ENCODE data around the gene GATAD2B.
"Not testable (repeated sequence)": the region's sequence is repeated elsewhere in the genome, so short reads cannot be mapped to it uniquely, and the experiment has no call there.

DNA sequence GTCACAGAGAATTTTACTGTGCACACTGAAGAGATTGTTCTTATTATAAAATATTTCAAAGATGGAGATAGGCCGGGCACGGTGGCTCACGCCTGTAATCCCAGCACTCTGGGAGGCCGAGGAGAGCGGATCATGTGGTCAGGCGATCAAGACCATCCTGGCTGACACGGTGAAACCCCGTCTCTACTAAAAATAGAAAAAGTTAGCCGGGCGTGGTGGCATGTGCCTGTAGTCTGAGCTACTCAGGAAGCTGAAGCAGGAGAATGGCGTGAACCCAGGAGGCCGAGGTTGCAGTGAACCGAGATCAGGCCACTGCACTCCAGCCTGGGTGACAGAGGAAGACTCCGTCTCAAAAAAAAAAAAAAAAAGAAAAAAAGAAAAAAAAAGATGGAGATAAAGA lies 82.0 kb downstream of the GATAD2B start:
- TF ChIP-seq, protein P1, sequence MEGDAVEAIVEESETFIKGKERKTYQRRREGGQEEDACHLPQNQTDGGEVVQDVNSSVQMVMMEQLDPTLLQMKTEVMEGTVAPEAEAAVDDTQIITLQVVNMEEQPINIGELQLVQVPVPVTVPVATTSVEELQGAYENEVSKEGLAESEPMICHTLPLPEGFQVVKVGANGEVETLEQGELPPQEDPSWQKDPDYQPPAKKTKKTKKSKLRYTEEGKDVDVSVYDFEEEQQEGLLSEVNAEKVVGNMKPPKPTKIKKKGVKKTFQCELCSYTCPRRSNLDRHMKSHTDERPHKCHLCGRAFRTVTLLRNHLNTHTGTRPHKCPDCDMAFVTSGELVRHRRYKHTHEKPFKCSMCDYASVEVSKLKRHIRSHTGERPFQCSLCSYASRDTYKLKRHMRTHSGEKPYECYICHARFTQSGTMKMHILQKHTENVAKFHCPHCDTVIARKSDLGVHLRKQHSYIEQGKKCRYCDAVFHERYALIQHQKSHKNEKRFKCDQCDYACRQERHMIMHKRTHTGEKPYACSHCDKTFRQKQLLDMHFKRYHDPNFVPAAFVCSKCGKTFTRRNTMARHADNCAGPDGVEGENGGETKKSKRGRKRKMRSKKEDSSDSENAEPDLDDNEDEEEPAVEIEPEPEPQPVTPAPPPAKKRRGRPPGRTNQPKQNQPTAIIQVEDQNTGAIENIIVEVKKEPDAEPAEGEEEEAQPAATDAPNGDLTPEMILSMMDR (conservative IDR thresholded peaks at IDR 0.05 in 1 of 2, IDR thresholded peaks at IDR 0.05 in 1 of 2; ENCODE audit: low read depth in 1 of 2, low read length in 2 of 2): not testable (repeated sequence)
- not testable (repeated sequence) for TF ChIP-seq EZH2 (IDR thresholded peaks at IDR 0.05; ENCODE audit: low read length, missing control alignments)

All from fibroblast of lung (primary cell).